Esophagus squamous epithelium (tissue), 4 donors: ENCODE results near the gene PRKG1.

Source experiments
- POLR2A ChIP-seq, 4 donors: fragments of 450-650 bp; IDR thresholded peaks; one replicate each; pipeline ENCODE4 v1.6.1; 2017; ENCODE audit warnings: antibody characterized with exemption in 4 of 4, mild to moderate bottlenecking in 4 of 4, moderate library complexity in 3 of 4
- TF ChIP-seq, protein P1 (sequence below), 6 experiments: fragments of 450-650 bp in 4 of 6; fragments of 200-600 bp in 2 of 6; sonication (generic) in 2 of 6; IDR thresholded peaks; one replicate each; pipeline ENCODE4 v1.5.1; 2016 to 2019; ENCODE audit warnings: antibody characterized with exemption in 6 of 6, mild to moderate bottlenecking in 4 of 6, moderate library complexity in 4 of 6

DNA sequence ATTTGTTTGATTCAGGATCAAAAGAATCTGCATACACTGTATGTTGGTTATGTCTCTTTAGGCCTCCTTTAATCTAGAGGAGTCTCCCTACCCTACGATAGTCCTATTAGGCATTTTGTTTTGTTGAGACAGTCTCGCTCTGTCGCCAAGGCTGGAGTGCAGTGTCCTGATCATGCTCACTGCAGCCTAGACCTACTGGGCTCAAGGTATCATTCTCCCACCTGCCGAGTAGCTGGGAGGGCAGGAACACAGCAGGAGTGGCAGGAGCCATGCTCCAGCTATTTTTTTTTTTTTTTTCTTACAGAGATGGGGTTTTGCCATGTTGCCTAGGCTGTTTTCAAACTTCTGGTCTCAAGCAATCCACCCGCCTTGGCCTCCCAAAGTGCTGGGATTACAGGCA, 1116.8 kb downstream of the PRKG1 start:
- no peak for TF ChIP-seq POLR2A (IDR thresholded peaks at IDR 0.05)
- TF ChIP-seq, protein P1, sequence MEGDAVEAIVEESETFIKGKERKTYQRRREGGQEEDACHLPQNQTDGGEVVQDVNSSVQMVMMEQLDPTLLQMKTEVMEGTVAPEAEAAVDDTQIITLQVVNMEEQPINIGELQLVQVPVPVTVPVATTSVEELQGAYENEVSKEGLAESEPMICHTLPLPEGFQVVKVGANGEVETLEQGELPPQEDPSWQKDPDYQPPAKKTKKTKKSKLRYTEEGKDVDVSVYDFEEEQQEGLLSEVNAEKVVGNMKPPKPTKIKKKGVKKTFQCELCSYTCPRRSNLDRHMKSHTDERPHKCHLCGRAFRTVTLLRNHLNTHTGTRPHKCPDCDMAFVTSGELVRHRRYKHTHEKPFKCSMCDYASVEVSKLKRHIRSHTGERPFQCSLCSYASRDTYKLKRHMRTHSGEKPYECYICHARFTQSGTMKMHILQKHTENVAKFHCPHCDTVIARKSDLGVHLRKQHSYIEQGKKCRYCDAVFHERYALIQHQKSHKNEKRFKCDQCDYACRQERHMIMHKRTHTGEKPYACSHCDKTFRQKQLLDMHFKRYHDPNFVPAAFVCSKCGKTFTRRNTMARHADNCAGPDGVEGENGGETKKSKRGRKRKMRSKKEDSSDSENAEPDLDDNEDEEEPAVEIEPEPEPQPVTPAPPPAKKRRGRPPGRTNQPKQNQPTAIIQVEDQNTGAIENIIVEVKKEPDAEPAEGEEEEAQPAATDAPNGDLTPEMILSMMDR (IDR thresholded peaks at IDR 0.05) = no peak
